ENCODE results near the gene MYO5B. TPM values are rescaled to one million over a fixed set of nuclear protein-coding genes. Genes with fewer than 3 reads are reported as not detected.

MYO5B gene
- polyA plus RNA-seq, 1 donor from 2014 or later, result 0.42 TPM

DNA sequence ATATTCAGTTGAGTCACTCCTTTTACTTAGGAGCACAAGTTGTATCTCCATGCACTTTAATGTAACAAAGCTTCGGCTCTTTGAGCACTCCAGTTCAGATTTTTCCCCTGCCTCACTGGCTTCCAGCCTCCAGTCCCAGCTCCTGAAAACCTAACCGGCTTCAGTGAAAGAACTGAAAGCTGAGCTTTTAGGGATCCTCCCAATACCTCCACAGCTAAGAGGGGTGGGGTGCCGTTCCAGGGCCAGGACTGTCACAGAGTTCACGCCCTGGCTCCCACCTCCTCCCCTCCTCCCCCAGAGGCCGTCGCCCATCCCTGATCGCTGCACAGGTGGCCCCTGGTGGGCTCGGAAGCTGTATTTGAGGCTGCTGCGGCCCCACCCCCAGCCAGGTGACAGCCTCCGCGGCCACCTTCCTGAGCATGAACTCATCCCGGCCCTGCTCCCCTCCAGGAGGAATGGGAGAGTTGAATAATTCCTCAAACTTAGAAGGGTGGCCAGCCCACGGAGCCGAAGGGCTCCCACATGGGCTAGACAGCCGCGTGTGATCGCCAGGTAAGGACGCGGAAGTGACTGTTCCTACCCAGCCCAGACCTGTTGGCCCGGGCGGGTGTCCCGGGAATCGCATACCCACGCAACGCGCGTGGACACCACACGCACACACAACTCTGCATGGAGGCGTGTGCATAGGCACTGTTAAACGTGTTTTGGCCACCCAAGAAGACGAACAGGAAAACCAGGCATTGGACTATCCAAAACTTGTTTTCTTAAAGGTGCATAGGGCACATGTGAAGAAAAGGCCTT lies 1.8 kb downstream of the MYO5B start:
- Histone ChIP-seq H3F3A (ENCODE audit: insufficient read depth, low read length, poor library complexity, severe bottlenecking) (no peaks in the 10 kb centered on the region), H3K9ac (ENCODE audit: low read length) (no peak overlapping the region), H3K79me2 (replicated peaks; ENCODE audit: insufficient read depth, low read length) (no peaks in the 10 kb centered on the region), H2AFZ (ENCODE audit: low read depth, low read length) (no peak overlapping the region), H3K27me3 (ENCODE audit: insufficient read depth, low read depth, low read length) (peaks cover 60% of the 10 kb centered on the region), H4K20me1 (ENCODE audit: insufficient read depth) (no peaks in the 10 kb centered on the region), H3K9me2 (ENCODE audit: insufficient read depth, low read length) (no peaks in the 10 kb centered on the region), H3K9me3 (ENCODE audit: low read length) (no peaks in the 10 kb centered on the region), H3K36me3 (ENCODE audit: insufficient read depth, low read length) (no peaks in the 10 kb centered on the region), H3K4me2 (ENCODE audit: low read length) (no peak overlapping the region), H3K4me3 (ENCODE audit: low read length) (peak overlapping the region; percentile 66), H3K27ac (ENCODE audit: low read length) (no peak overlapping the region)
- TF ChIP-seq POLR2AphosphoS5 (IDR thresholded peaks at IDR 0.05), result no peak
- no peak for TF ChIP-seq RAD21 (conservative IDR thresholded peaks at IDR 0.05)
- TF ChIP-seq EP300 (conservative IDR thresholded peaks at IDR 0.05; ENCODE audit: poor library complexity, severe bottlenecking), result no peak
- TF ChIP-seq, protein P1, sequence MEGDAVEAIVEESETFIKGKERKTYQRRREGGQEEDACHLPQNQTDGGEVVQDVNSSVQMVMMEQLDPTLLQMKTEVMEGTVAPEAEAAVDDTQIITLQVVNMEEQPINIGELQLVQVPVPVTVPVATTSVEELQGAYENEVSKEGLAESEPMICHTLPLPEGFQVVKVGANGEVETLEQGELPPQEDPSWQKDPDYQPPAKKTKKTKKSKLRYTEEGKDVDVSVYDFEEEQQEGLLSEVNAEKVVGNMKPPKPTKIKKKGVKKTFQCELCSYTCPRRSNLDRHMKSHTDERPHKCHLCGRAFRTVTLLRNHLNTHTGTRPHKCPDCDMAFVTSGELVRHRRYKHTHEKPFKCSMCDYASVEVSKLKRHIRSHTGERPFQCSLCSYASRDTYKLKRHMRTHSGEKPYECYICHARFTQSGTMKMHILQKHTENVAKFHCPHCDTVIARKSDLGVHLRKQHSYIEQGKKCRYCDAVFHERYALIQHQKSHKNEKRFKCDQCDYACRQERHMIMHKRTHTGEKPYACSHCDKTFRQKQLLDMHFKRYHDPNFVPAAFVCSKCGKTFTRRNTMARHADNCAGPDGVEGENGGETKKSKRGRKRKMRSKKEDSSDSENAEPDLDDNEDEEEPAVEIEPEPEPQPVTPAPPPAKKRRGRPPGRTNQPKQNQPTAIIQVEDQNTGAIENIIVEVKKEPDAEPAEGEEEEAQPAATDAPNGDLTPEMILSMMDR (IDR thresholded peaks at IDR 0.05; ENCODE audit: poor library complexity, severe bottlenecking), result no peak
- no peak for TF ChIP-seq SMC3 (conservative IDR thresholded peaks at IDR 0.05; ENCODE audit: poor library complexity)
- no peak for TF ChIP-seq MXI1 (conservative IDR thresholded peaks at IDR 0.05; ENCODE audit: poor library complexity, severe bottlenecking)
- no peak for TF ChIP-seq TAF1 (IDR thresholded peaks at IDR 0.05; ENCODE audit: low read depth)
- TF ChIP-seq, protein P2, sequence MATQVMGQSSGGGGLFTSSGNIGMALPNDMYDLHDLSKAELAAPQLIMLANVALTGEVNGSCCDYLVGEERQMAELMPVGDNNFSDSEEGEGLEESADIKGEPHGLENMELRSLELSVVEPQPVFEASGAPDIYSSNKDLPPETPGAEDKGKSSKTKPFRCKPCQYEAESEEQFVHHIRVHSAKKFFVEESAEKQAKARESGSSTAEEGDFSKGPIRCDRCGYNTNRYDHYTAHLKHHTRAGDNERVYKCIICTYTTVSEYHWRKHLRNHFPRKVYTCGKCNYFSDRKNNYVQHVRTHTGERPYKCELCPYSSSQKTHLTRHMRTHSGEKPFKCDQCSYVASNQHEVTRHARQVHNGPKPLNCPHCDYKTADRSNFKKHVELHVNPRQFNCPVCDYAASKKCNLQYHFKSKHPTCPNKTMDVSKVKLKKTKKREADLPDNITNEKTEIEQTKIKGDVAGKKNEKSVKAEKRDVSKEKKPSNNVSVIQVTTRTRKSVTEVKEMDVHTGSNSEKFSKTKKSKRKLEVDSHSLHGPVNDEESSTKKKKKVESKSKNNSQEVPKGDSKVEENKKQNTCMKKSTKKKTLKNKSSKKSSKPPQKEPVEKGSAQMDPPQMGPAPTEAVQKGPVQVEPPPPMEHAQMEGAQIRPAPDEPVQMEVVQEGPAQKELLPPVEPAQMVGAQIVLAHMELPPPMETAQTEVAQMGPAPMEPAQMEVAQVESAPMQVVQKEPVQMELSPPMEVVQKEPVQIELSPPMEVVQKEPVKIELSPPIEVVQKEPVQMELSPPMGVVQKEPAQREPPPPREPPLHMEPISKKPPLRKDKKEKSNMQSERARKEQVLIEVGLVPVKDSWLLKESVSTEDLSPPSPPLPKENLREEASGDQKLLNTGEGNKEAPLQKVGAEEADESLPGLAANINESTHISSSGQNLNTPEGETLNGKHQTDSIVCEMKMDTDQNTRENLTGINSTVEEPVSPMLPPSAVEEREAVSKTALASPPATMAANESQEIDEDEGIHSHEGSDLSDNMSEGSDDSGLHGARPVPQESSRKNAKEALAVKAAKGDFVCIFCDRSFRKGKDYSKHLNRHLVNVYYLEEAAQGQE (IDR thresholded peaks at IDR 0.05; ENCODE audit: borderline replicate concordance), result no peak
- no peak for TF ChIP-seq EZH2 (IDR thresholded peaks at IDR 0.05; ENCODE audit: borderline replicate concordance, insufficient read depth, low read length, poor library complexity, severe bottlenecking)

DNA sequence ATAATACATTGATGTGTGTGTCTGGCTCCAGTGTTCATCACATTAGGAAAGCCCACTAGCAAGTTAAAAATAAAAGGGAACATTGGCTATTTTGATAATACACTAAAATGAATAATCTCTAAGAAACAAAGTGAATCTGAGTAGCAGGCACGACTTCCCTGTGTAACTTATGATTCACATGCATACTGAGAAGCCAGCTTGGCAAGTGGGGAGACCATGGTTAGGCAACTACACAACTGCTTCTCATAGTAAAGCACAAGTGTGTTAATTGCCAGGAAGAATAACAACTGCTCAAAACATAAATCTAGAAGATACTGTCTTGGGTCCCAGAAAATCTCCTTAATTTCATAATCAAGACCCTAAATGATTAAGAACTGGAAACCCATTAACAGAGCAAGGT lies 4.0 kb downstream of the MYO5B start:
- no peaks in the 10 kb centered on the region for H3K36me3 ChIP-seq (ENCODE audit: insufficient read depth, low read length)
- no peaks in the 10 kb centered on the region for H3F3A ChIP-seq (ENCODE audit: insufficient read depth, low read length, poor library complexity, severe bottlenecking)
- no peak overlapping the region for H3K9ac ChIP-seq (ENCODE audit: low read length)
- TF ChIP-seq SMC3 (conservative IDR thresholded peaks at IDR 0.05; ENCODE audit: poor library complexity), result no peak
- no peak for TF ChIP-seq RAD21 (conservative IDR thresholded peaks at IDR 0.05)
- TF ChIP-seq, protein P1 (IDR thresholded peaks at IDR 0.05; ENCODE audit: poor library complexity, severe bottlenecking), result no peak
- no peak for TF ChIP-seq POLR2AphosphoS5 (IDR thresholded peaks at IDR 0.05)
- TF ChIP-seq EZH2 (IDR thresholded peaks at IDR 0.05; ENCODE audit: borderline replicate concordance, insufficient read depth, low read length, poor library complexity, severe bottlenecking), result no peak
- TF ChIP-seq, protein P2 (IDR thresholded peaks at IDR 0.05; ENCODE audit: borderline replicate concordance), result no peak
- no peak for TF ChIP-seq MXI1 (conservative IDR thresholded peaks at IDR 0.05; ENCODE audit: poor library complexity, severe bottlenecking)
- TF ChIP-seq TAF1 (IDR thresholded peaks at IDR 0.05; ENCODE audit: low read depth), result no peak
- no peaks in the 10 kb centered on the region for H3K79me2 ChIP-seq (replicated peaks; ENCODE audit: insufficient read depth, low read length)
- H3K4me3 ChIP-seq (ENCODE audit: low read length), result no peak overlapping the region
- H3K27ac ChIP-seq (ENCODE audit: low read length), result no peak overlapping the region
- H2AFZ ChIP-seq (ENCODE audit: low read depth, low read length), result no peak overlapping the region
- no peaks in the 10 kb centered on the region for H3K9me3 ChIP-seq (ENCODE audit: low read length)
- H3K27me3 ChIP-seq (ENCODE audit: insufficient read depth, low read depth, low read length), result peaks cover 51% of the 10 kb centered on the region
- no peaks in the 10 kb centered on the region for H3K9me2 ChIP-seq (ENCODE audit: insufficient read depth, low read length)
- H4K20me1 ChIP-seq (ENCODE audit: insufficient read depth), result no peaks in the 10 kb centered on the region
- H3K4me2 ChIP-seq (ENCODE audit: low read length), result no peak overlapping the region
